ENCODE measurements around the gene WDR90.

DNA sequence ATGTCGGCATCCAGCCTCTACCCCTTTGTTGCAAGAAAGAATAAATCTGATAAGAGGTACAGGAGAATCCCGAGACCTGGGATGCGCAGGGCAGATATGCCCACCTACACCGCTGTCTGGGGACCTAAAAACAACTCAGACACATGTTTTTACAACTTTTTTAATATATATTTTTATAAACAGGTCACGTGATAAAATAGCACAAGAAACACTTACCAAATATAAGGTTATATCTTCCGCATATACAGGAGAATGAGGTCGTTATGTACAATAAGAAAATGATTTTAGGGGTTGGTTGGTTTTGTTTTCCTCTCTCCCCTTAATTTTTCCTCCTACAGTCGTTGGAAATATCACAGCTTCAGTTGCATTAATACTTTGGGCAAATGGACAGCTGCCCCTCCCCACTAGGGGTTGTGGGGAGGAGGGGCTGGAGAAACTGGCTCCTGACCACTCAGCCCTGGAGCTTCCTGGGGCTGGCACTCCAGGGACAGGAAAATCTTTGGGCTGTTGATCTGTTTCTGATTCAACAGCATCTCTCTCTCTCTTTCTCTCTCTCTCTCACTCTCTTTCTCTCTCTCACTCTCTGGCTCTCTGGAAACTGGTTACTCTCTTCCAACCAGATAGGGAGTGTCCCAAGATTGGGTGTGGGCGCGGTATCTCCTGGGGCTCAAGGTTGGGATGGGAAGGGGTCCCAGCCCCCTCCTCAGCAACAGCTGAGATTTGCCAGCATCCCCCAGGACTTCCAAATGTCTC, 43.4 kb downstream of the WDR90 start:
- TF ChIP-seq, protein P1, sequence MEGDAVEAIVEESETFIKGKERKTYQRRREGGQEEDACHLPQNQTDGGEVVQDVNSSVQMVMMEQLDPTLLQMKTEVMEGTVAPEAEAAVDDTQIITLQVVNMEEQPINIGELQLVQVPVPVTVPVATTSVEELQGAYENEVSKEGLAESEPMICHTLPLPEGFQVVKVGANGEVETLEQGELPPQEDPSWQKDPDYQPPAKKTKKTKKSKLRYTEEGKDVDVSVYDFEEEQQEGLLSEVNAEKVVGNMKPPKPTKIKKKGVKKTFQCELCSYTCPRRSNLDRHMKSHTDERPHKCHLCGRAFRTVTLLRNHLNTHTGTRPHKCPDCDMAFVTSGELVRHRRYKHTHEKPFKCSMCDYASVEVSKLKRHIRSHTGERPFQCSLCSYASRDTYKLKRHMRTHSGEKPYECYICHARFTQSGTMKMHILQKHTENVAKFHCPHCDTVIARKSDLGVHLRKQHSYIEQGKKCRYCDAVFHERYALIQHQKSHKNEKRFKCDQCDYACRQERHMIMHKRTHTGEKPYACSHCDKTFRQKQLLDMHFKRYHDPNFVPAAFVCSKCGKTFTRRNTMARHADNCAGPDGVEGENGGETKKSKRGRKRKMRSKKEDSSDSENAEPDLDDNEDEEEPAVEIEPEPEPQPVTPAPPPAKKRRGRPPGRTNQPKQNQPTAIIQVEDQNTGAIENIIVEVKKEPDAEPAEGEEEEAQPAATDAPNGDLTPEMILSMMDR (IDR thresholded peaks at IDR 0.05) = no peak
- no peak for TF ChIP-seq POLR2A (IDR thresholded peaks at IDR 0.05)
